Brain pericyte (primary cell): ENCODE results near the gene CHST11.
A peak's percentile ranks its signal among the peaks of the same experiment; 100 is the strongest.

Source experiments
- DNase-seq: peaks from one replicate; pipeline ENCODE4 v3.0.0-alpha.2; 2012; ENCODE audit warnings: low read depth, low spot score

The CHST11 gene

DNA sequence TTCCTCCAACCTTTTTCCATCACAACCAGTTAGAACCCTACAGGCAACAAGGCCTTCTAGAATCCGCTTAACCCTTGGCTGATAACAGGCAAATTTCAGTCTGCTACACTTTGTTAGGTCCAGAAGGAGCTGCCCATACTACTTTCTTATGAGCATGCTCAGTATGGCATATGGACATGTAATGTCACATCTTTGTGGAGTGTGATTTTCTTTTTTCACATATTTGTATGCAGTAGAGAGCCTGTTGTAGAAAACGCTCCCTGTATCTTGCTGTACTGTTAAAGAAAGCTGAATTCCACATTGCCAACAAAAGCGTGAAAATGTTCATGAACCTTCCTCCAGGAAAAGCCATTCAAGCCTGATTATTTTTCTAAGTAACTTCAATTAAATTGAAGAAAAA lies 304.9 kb downstream of the CHST11 start:
- no peak for DNase-seq

DNA sequence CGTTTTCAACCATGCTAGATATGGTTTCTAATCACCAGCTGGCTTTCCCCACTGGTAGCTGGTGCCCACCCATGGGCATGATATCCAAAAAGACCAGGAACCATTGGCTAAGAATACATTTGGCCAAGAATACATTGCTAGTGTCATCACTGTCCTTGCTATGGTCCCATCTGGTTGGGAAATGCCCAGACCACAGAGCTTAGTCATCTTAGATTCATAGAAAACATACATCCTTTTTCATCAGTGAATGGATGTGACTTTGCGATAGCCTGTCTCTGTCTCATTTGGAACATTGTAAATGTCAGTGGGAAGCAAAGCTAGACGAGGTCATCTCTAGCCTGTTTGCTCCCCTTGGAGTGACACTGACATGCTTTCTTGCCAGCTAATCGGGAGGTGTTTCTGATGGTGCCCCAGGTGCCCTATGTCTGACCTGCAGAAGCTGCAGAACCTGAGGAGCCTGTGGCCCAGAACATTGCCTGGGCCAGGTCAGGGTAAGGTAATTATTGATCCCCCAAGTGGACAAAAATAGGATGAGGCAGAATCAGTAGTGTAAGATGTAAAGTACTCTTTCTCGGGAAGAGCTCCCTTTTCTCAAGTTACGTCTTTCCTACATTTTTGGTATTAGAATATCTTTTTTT lies 306.5 kb downstream of the CHST11 start:
- no peak for DNase-seq

DNA sequence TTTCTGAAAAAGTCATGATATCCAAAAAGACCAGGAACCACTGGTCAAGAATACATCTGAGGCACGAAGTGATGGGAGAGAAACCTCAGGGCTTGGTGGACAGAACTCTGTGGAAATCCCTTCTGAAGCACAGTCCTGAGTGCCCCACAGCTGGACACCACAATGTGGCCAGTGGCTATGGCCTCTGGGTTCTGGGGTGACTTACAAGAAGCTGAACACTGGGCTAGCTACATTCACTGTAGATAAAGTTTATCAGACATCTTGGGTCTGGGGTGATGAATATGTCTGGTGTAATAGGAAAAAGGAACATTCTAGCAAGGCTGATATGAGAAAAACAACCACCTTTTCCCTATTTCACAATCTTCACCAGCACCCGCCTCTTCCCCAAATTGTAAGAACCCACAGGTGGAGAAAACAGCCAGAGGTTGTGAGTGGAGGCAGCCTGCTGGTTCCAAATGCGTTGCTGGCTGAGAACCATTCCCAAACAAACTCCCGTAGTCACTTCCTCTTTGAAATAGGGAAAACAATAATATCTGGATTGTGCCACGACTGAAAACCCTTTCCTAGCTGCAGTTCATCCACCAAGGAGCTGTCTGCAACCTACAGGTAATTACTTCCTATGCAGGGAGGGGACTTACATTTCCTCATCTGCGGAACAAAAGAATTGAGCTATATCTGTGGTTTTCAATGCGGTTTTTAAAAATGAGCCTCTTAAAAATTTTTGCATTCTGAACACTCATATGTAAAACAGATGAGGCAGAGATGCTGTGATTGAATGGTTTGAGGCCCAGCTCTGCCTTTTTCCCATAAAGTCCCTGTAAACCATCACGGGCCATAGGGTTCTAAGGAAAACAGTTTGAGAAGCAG lies 307.7 kb downstream of the CHST11 start:
- DNase-seq, result no peak

DNA sequence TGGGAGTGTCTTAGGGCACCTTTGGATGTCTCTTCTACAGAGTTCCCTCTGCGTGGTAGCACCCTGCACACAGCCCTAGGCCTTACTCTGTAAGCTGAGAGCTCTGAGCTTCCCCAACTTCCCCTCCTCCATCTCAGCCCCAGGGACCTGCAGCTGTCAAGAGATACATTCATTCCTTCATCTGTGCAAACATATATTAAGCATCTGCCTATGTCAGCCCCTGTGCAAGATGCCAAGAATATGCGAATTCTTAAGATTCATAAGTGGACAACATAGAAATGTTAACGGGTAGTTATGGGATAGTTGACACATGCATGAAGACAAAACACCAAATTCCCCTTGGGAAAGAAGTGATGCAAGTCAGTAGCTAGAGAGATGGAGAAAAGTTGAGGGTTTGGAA lies 310.5 kb downstream of the CHST11 start:
- DNase-seq, result no peak

DNA sequence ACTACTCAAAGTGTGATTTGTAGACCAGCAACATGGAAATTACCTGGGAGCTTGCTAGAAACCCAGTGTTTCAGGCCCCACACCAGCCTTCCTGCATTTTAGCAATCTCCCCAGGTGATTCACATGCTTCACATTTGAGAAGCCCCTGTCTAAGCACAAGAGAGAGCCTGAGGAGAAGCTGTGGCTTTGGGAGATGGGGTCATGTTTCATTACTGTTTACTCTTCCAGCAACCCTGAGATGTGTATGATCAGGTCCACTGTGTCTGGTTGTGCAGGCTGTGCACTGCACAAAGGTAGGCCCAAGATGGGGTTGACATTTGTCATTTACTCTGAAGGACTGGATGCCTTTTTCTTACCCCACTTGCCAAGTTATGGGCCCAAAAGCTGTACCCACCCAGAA lies 311.3 kb downstream of the CHST11 start:
- DNase-seq, result no peak

DNA sequence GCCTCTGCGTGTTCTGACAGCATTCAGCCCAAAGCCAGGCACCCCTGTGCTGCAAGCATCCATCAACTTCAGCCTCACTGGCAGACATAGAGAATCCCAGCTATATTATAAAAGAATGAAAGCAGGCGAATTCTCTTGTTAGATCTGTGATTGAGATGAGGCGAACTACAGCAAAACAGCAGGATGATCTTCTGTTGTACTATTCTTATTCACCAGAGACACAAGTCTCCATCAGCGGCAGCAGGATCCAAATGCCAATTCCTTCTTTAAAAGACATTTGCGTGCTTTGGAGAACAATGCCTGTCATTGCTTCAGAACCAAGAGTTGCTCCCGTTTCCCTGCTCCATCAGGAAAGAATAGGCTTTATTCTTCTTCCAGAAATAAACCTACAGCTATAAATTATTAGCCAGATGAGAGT lies 312.4 kb downstream of the CHST11 start:
- no peak for DNase-seq

DNA sequence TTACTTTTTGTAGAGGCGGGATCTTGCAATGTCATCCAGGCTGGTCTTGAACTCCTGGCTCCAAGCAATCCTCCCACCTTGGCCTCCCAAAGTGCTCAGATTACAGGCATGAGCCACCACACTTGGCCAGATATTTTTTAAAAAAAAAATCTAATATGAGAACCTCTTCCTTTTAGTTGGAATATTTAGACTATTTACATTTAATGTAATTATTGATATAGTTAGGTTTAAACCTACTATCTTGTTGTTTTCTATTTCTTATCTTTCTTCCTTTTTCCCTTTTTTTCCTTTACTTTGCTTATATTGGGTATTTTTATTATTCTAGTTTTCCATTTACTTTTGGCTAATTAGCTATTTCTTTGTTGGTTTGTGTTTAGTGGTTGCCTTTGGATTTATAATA lies 315.6 kb downstream of the CHST11 start:
- DNase-seq, result no peak

DNA sequence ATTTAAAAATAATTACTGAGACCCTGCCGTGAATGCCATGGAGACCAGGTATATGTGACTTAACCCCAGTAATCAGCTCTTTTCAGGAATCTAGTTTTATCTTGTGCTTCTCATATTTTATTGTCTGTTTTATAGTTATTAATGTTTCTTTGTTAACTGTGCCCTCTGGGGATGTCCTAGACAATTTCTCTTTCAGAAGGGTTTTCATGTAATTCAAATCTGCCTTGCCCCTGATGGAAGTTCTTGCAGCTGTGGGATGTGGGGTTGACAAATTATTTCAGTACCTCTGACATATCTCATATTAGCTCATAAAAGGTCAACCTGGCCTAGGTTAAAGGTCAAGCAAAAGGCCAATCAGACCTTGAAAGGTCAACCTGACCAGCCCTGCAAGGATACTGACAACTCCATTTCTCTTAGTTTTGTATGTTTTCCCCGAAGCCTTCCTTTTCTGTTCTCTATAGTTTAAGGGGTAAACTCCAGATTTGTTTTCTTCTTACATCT lies 319.0 kb downstream of the CHST11 start:
- no peak for DNase-seq

DNA sequence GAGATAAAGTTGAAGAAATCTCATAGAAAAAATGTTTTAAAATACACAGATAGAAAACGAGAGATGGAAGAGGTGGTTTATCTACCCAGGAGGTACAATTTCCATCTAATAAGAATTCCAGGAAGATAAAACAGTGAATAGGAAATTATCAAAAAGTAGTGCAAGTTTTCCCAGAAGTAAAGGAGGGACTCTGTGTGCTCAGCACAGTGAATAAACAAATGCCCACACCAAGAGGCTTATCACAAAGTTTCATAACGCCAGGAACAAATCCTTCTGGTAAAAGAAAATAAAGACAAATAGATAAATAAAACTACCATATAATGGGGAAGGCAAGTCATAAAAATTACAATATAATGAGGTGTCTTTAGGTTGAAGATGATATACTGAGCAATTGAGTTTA lies 322.4 kb downstream of the CHST11 start:
- no peak for DNase-seq

DNA sequence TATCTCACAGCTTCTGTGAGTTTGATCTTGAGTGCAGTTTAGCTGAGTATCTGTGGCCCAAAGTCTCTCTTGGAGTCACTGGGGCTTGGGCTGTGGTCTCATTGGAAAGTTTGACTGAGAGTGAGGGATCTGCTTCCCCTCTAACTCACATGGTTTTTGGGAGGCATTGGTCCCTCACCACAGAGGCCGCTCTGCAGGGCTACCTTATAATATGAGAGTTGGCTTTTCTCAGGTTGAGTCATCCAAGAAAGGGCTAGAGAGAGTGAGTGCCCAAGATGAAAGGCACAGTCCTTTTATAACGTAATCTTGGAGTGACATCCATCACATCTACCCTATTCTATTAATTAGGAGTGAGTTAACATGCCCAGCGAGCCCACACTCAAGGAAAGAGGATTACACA lies 325.5 kb downstream of the CHST11 start:
- DNase-seq, result no peak

DNA sequence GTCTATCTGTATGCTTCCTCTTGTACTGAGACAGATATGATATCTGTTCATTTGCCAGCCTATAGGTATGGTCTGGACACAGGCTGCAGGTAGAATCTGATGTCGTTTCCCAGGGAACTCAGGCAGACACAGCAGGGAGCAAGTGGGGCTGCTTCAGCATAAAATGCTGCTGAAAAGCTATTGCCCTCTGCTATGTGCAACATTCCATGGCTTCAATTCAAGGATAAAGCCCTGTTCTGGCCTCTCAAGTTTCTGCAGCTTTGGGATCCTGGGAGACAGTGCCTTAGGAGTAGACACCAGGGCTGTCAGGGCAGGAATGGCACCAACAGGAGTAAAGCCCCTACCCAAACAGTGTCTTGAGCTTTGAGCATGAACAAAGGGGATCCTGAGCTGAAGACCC lies 327.8 kb downstream of the CHST11 start:
- DNase-seq, result no peak

DNA sequence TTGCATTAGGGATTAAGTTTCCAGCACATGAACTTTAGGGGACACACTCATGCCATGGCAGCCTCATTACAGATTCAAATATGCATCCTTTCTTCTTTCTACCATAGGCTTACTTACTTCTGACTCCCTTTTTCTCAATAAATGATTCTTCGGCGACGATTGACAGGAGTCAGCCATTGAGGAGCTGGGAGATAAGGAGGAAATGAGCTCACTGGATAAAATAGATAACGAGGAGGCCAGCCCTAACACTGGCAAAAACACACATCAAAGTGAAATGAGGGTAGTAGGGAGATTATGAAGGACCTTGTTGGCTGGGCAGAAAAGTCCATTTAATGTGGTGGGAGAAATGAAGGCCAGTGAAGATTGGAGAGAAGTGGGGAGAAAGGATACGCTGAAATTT lies 329.1 kb downstream of the CHST11 start:
- DNase-seq, result no peak

DNA sequence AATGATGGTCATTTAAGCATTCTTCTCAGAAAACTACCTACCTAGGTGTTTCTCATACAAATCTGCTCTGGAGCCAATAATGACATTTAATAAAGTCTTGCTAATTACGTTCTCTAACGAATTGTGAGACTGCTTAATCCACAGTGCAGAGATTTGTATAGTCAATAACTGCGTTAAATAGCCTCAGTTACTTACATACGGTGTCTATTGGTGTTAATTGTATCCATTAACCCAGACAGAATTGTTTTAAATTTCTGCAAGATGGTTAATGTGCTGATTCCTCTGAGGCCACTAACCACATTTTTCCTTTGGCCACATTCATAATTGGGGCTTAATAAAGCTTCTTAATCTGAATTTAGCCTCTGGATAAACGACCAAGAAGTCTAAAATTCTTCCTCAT lies 329.6 kb downstream of the CHST11 start:
- DNase-seq, result no peak

DNA sequence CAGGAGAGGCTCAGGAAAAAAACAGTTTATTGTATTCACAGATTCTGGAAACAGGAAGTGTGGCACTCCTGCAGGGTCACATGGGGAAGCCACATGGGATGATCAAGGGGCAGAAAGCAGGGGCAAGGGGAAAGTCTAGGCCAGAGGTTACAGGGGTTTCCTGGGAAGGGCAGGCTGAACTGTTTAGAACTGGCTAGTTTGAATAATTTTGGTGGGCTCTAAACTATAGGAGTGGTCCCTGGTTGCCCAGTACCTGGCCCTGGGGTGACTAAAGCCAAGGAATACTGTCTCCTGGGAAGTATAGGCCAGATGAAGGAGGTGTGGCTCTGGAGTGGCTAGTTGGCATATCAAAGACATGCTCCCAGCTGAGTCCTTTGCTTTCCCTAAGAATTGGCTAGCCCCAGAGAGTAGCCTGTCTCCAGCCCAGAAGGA lies 332.1 kb downstream of the CHST11 start:
- no peak for DNase-seq

DNA sequence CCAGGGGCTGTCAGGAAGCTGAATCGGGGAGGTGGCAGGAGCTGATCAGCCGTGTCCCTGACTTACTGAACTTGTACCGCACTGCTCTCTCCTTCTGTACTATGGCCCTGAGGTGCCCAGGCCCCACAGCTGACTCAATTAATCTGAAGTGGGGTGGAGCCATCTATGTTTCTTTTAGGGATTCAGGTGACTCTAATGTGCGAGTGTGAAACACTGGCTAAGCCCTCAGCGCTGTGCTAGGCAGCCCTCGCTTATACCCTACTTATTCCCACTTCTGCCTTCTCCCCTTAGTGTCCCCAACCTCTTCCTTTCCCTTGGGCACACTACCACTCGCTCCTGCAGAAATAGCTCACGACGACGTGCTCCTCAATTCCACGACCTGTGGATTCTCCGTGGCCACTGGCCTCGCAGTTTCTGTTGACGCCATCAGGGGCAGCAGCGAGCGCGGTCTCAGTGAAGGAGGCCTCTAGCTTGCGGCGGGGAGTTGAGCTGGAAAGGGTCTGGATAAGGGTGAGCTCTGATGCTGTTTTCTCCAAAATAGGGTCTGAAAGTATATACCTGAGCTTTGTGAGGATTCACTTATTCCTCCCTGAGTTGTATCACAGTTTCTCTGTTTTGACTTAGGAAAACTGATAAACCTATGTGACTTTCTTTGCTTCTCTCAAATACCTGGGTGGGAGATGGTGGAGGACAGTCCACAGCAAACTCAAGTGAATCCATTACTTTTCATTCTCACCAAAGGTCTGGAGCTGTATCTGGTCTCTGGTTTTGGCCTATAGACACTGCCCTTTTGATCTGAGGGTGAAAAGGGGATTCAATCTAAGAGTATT lies 333.8 kb downstream of the CHST11 start:
- no peak for DNase-seq

DNA sequence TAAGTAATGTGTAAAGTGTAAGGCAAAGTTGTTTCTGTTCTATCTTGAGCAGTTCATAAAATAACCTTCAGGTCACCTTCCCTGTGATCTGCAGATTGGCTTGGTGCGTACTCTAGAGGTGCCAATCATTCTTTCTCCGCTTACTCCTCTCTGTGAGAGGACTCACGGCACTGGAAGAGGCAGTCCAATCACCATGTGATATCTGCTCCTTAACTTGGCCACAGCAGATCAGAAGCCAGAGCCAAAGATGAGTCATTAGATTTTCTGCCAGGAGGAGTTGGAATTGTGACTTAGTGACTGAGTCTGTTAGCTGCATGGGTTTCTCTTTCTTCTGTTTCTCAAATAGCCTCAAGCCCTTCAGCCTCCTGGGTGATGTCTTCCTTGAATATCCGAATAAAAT lies 335.8 kb downstream of the CHST11 start:
- DNase-seq, result peak; percentile 29

DNA sequence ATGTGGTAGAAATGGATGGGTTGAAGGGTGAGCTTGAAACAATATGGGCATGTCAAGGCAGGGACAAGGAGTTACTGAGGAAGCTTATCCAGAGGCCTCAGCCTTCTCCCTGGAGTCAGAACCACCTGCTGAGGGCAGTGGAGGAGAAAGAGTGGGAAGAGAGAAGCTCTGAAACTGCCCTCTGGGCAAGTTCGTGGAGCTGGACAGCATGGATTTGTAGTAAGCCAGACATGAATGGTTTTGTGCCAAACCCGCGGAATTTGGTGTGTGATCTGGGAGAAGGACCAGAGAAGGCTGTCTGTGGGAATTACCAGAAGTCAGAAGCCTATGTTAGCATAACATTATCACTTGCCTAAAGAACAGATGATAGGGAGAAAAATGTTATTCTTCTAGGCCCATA lies 336.5 kb downstream of the CHST11 start:
- DNase-seq, result no peak

DNA sequence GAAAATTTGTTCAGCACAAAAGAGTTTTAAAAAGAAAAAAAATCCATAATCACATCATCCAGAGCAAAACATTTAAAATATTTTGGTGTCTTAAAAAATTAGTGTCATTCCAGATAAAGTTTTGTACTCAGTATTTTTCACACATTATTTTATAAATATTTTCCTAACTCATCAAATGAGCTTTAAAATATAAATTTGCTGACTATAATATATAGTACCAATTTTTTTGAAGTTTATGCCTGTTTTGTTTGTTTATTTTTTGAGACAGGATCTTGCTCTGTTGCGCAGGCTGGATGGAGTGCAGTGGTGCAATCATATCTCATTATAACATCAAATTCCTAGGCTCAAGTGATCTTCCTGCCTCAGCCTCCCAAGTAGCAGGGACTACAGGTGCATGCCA lies 337.2 kb downstream of the CHST11 start:
- DNase-seq, result no peak

DNA sequence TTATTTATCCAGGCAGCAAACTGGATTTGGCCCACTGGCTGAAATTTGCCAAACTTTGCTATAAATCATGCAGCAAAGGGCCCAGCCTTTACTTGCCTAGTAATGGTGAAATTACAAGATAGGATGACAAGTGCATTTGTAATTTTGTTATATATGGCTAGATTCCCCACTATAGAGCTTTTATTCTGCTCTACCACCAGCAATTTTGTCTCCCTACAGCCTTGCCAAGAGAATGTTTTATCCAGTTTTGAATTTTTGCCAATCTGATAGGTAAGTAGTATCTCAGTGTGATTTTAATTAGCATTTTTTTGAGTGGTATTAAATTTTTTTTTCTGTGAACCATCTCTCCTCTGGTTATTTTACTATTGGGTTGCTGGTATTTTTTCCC lies 339.7 kb downstream of the CHST11 start:
- DNase-seq, result no peak

DNA sequence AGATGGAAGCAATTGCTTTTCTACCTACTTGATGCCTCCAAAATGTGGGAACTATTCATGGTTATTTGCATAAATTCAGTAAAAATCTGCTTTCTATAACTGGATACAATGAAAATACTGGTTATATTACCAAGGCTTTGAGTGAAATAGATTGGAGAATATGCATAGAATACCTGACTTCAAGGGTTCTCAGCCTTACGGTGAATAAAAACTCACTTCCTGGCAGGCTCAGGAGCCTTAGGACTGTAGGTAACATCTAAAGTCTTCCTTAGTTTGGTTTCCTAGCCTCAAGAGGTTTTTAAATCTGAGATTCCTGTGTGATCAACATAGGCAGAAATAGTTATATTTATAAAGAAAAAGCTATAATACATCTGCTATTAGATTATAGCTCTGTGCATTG lies 342.7 kb downstream of the CHST11 start:
- no peak for DNase-seq

DNA sequence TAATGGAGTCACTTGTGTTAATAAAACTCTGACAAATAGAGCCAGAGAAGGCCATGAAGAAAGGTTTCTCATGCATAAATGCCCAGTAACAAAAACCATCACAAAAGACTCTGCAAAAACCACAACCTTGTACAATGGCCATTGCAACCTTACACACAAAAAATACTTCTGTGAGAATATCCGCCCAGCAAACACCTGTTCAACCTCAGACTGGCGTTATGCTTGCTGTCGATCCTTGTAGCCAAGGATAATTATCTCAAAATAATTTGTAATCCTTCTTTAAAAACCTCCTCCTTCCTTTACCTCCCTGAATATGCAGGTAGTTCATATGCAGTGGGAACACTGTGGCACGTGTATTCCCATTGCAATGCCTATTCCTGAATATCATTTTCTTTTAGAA lies 344.3 kb downstream of the CHST11 start:
- no peak for DNase-seq

DNA sequence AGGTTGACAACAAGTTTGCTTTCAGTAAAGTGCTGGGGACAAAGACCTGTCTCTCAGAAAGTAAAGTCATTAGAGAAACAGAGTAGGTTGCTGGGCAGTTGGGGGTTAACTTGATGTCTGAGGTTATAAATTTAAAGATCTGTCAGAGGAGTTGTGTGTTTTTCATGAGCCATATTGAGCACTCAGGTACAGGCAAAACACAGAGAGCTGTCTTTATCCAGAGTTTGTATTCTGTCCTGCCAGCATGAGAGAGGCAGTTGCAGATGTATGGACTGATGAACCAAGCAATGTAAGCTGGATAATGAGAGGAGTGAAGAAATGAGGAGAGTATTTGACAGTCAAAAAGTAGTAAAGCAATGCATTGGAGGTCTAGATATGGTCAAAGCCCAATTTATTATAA lies 344.7 kb downstream of the CHST11 start:
- DNase-seq, result no peak
